Activated naive CD4-positive, alpha-beta T cell treated with anti-CD3 and anti-CD28 coated beads, Interleukin-2, amount 10 ng/mL, durations not matched to agents 7 days and 5 days (primary cell): ENCODE results near the gene ANKRD24.
"Not testable (repeated sequence)": the region's sequence is repeated elsewhere in the genome, so short reads cannot be mapped to it uniquely, and the experiment has no call there.

Source experiments
- CTCF ChIA-PET: fragments of 350-600 bp; sonication (Branson Sonifier 250); formaldehyde crosslinking; loops from one replicate; lab custom pipeline; 2021; ENCODE audit warnings: antibody characterized with exemption; lab: Charles Lee
- DNase-seq: peaks from one replicate; pipeline ENCODE4 v3.0.0-alpha.2; 2020
- H3K27ac Mint-ChIP-seq: one replicate; pipeline ENCODE4 v1.8.0; 2021; ENCODE audit warnings: mild to moderate bottlenecking, moderate library complexity, mixed read lengths
- H3K27me3 Mint-ChIP-seq: one replicate; pipeline ENCODE4 v1.8.0; 2021; ENCODE audit warnings: mild to moderate bottlenecking, mixed read lengths
- H3K36me3 Mint-ChIP-seq: one replicate; pipeline ENCODE4 v1.8.0; 2021; ENCODE audit warnings: mixed read lengths
- H3K4me1 Mint-ChIP-seq: one replicate; pipeline ENCODE4 v1.8.0; 2021; ENCODE audit warnings: mixed read lengths
- H3K4me3 Mint-ChIP-seq: one replicate; pipeline ENCODE4 v1.8.0; 2021; ENCODE audit warnings: mild to moderate bottlenecking, moderate library complexity, mixed read lengths
- H3K9me3 Mint-ChIP-seq: one replicate; pipeline ENCODE4 v1.8.0; 2021; ENCODE audit warnings: mixed read lengths

ANKRD24 gene

GRCh38 chr19:4267901-4268815, 85.7 kb downstream of the ANKRD24 start:
- no peak for DNase-seq
- Mint-ChIP-seq H3K36me3 (peaks cover 50% of the 10 kb centered on the region), H3K4me1 (peaks cover 30% of the 10 kb centered on the region), H3K27me3 (no peaks in the 10 kb centered on the region), H3K9me3 (no peaks in the 10 kb centered on the region), H3K4me3 (no peak overlapping the region), H3K27ac (peak overlapping the region; percentile 42)
- CTCF ChIA-PET = interaction anchor here (0.9 to 5.7 kb wide), 10 partner anchors 10 to 257 kb away, joined by 3 to 72 read pairs (median 4); partner anchors contain the start of genes FSD1 and MPND

DNA sequence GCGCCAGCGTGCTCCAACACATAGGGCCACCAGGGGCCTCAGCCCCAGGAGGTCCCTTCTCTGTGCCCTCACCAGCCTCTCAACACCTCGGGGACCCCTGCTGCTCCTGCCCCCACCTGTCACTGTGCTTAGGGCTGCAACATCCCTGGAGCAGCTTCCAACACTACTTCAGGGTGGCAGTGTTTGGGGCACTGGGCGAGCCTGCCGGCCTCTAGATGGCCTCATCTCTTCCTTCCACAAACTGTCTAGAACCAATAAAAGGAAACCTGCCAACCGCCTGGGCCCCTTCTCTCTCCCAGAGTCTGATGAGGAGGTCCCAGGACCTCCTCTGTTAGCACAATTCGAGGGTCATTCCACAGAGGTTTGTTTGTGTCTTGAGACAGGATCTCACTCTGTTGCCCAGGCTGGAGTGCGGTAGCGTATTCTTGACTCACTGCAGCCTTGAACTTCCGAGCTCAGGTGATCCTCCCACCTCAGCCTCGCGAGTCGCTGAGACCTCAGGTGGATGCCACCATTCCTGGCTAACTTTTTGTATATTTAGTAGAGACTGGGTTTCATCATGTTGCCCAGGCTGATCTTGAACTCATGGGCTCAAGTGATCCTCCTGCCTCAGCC, 86.4 kb downstream of the ANKRD24 start:
- CTCF ChIA-PET = interaction anchor here (0.9 to 5.7 kb wide), 8 partner anchors 9 to 256 kb away, joined by 3 to 72 read pairs (median 4); partner anchors contain the start of gene MPND
- H3K36me3 Mint-ChIP-seq = peaks cover 48% of the 10 kb centered on the region
- no peaks in the 10 kb centered on the region for H3K9me3 Mint-ChIP-seq
- H3K27ac Mint-ChIP-seq = peak overlapping the region; percentile 14
- H3K4me3 Mint-ChIP-seq = no peak overlapping the region
- no peaks in the 10 kb centered on the region for H3K27me3 Mint-ChIP-seq
- no peak for DNase-seq
- H3K4me1 Mint-ChIP-seq = peaks cover 28% of the 10 kb centered on the region

- no peaks in the 10 kb centered on the region for H3K9me3 Mint-ChIP-seq
- peaks cover 25% of the 10 kb centered on the region for H3K36me3 Mint-ChIP-seq
- H3K27me3 Mint-ChIP-seq = peaks cover 20% of the 10 kb centered on the region
- no peak for DNase-seq
- H3K4me3 Mint-ChIP-seq = no peak overlapping the region
- no peaks in the 10 kb centered on the region for H3K4me1 Mint-ChIP-seq
- no peak overlapping the region for H3K27ac Mint-ChIP-seq
- CTCF ChIA-PET = interaction anchor here (1.3 to 1.9 kb wide), 2 partner anchors 79 to 127 kb away, joined by 3 to 8 read pairs; partner anchors contain the start of gene SH3GL1
Observed at GRCh38 chr19:4272894-4273293, 90.4 kb downstream of the ANKRD24 start.

DNA sequence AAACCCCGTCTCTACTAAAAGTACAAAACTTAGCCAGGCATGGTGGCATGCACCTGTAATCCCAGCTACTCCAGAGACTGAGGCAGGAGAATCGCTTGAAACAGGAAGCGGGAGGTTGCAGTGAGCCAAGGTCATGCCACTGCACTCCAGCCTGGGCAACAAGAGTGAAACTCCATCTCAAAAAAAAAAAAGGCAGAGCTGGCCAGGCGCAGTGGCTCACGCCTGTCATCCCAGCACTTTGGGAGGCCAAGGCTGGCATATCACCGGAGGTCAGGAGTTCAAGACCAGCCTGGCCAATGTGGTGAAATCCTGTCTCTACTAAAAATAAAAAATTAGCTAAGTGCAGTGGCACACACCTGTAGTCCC, 91.8 kb downstream of the ANKRD24 start:
- H3K4me3 Mint-ChIP-seq, H3K27ac Mint-ChIP-seq, H3K9me3 Mint-ChIP-seq, DNase-seq, H3K4me1 Mint-ChIP-seq: not testable (repeated sequence)
- Mint-ChIP-seq H3K36me3 (peaks cover 19% of the 10 kb centered on the region), H3K27me3 (peaks cover 33% of the 10 kb centered on the region)
- CTCF ChIA-PET = interaction anchor here (1.9 kb wide), 1 partner anchor 78 kb away, joined by 8 read pairs; no protein-coding TSS in a partner anchor
